ENCODE measurements around the gene LDB3.

- TF ChIP-seq POLR2A (IDR thresholded peaks at IDR 0.05) (no peak), CTCF (IDR thresholded peaks at IDR 0.05) (no peak)
Observed at GRCh38 chr10:86648704-86649427, 19.4 kb upstream of the LDB3 start.
